Measurements from ENCODE around the gene KIRREL1. TPM values are rescaled to one million over a fixed set of nuclear protein-coding genes. Genes with fewer than 3 reads are reported as not detected.

KIRREL1 gene
- total RNA-seq, 1 experiment from 2014 or later, result 42.4 TPM

- Mint-ChIP-seq H3K9me3 (peaks cover 17% of the 10 kb centered on the region), H3K27me3 (ENCODE audit: low read depth) (peaks cover 72% of the 10 kb centered on the region), H3K27ac (no peak overlapping the region), H3K4me3 (no peak overlapping the region; the same call in 1 of the 2 replicates), H3K4me1 (peaks cover 8% of the 10 kb centered on the region; the same call in 1 of the 2 replicates), H3K36me3 (no peaks in the 10 kb centered on the region)
- CTCF ChIA-PET, result interaction anchor here (0.7 kb wide), 1 partner anchor 55 kb away, joined by 4 read pairs; no protein-coding TSS in a partner anchor
- DNase-seq (ENCODE audit: low spot score) (no peak), ATAC-seq (no peak)
- TF ChIP-seq TEAD4 (CRISPR knock-in tag; IDR thresholded peaks at IDR 0.05), result no peak
- TF ChIP-seq KAT7 (CRISPR knock-in tag; IDR thresholded peaks at IDR 0.05; ENCODE audit: borderline replicate concordance), result no peak
- TF ChIP-seq AFF4 (CRISPR knock-in tag; IDR thresholded peaks at IDR 0.05; ENCODE audit: borderline replicate concordance), result no peak
- TF ChIP-seq ELF4 (CRISPR knock-in tag; IDR thresholded peaks at IDR 0.05; ENCODE audit: low read depth), result no peak
- no peak for TF ChIP-seq PREB (CRISPR knock-in tag; IDR thresholded peaks at IDR 0.05; ENCODE audit: borderline replicate concordance)
- TF ChIP-seq IRF2 (CRISPR knock-in tag; IDR thresholded peaks at IDR 0.05; ENCODE audit: borderline replicate concordance, low read depth), result no peak
- no peak for TF ChIP-seq HMGA2 (CRISPR knock-in tag; IDR thresholded peaks at IDR 0.05)
- no peak for TF ChIP-seq TCF7 (CRISPR knock-in tag; IDR thresholded peaks at IDR 0.05; ENCODE audit: low read depth)
- no peak for TF ChIP-seq ZNF138 (CRISPR knock-in tag; conservative IDR thresholded peaks at IDR 0.05)
- TF ChIP-seq, protein P1, sequence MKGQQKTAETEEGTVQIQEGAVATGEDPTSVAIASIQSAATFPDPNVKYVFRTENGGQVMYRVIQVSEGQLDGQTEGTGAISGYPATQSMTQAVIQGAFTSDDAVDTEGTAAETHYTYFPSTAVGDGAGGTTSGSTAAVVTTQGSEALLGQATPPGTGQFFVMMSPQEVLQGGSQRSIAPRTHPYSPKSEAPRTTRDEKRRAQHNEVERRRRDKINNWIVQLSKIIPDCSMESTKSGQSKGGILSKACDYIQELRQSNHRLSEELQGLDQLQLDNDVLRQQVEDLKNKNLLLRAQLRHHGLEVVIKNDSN (CRISPR knock-in tag; IDR thresholded peaks at IDR 0.05), result no peak
- no peak for TF ChIP-seq CREM (CRISPR knock-in tag; IDR thresholded peaks at IDR 0.05)
- TF ChIP-seq PRDM15 (CRISPR knock-in tag; IDR thresholded peaks at IDR 0.05), result no peak
- TF ChIP-seq NFATC4 (CRISPR knock-in tag; IDR thresholded peaks at IDR 0.05), result no peak
- no peak for TF ChIP-seq CTCF (IDR thresholded peaks at IDR 0.05)
- no peak for TF ChIP-seq ZNF423 (CRISPR knock-in tag; IDR thresholded peaks at IDR 0.05)
- POLR2A ChIA-PET, result no interaction called here
Observed at GRCh38 chr1:158148468-158148867, 155.0 kb downstream of the KIRREL1 start.

Measured in WTC11 (cell line).